Measurements from ENCODE around the gene ANO8. TPM values are rescaled to one million over a fixed set of nuclear protein-coding genes. Genes with fewer than 3 reads are reported as not detected.

ANO8 gene
- total RNA-seq, 1 donor from 2014 or later, result 3.9 TPM

DNA sequence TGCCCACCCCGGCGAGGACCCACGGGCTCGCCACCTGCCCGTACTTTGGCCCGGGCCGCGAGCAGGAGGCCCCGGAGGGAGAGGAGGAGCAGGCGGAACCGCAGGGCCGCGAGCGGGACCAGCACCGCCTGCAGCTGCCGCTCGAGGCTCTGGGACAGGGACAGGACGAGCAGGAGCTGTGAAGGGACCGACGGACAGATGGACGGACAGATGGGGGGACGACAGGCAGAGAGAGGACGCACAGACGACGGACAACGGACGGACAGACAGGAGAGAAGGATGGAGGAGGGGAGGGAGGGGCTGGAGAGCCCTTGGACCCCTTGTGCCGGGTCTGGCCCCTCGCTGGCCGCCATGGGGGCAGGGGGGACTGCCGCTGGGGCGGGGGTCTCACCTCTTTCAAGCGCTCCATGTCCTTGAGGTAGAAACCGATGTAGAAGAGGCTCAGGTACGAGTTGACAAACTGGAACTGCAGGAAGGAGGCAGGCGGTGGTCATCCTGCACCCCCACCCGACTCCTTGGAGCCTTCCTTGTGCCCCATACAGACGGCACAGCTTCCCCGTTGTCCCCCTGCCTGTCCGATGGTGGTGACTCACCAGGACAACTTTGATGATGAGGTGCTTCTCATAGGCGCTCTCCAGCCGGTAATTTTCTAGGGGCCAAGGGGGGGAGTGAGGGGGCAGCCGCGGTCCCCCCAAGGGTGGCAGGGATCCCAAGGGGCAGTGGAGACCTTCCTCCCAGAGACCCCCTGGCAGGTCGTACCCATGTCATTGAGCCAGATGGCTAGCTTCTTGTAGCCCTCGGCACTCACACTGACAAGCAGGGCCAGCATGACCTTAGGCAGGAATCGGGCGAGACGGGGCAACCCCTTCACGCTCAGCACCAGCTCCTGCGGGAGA, 5.0 kb downstream of the ANO8 start:
- no peak for DNase-seq (ENCODE audit: low spot score)

- DNase-seq (ENCODE audit: low spot score), result no peak
Observed at GRCh38 chr19:17328517-17329365, 5.9 kb downstream of the ANO8 start.

DNA sequence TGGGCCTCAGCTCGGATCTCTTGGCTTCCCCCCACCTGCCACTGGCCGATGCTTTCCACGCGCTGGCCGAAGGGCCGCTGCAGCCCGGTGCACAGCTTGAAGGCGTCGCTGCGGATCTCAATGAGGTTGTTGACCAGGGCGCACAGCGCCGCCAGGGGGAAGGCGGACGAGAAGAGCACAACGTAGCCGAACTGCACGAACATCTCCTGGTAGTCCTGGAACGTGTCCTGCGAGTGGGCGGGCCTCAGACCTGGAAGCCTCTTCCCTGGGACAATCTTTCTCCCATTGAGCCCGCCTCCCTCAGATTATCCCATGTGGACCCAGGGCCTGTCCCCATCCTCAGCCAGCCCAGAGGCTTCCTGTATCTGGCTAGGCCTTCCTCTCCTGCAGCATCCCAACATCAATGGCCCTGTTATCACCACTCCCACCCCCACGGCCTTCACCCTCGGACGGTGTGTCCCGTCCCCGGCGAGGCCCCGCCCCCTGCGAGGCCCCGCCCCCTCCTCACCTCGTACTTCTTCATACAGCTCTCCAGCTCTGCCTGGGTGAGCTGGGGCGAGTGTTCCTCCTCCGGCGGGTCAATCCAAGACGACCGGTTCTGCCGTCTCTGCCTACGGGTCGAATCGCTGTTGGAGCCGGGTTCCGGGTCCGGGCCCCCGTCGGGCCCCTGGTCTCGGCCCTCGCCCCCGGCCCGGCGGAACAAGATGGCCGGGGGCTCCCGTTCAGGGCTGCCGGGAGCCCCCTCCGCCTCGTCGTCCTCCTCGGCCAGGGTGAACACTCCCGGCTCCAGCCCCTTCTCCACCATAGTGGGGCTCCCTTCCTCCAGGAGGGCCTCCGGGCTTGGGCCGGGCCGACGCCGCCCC, 6.8 kb downstream of the ANO8 start:
- DNase-seq (ENCODE audit: low spot score), result peak; percentile 72

- no peak for DNase-seq (ENCODE audit: low spot score)
Observed at GRCh38 chr19:17327068-17327653, 7.5 kb downstream of the ANO8 start.

GRCh38 chr19:17326595-17326966, 8.1 kb downstream of the ANO8 start:
- DNase-seq (ENCODE audit: low spot score), result no peak

- no peak for DNase-seq (ENCODE audit: low spot score)
Observed at GRCh38 chr19:17325881-17326594, 8.6 kb downstream of the ANO8 start.

- DNase-seq (ENCODE audit: low spot score), result no peak
Observed at GRCh38 chr19:17325133-17325532, 9.5 kb downstream of the ANO8 start.

GRCh38 chr19:17324357-17325114, 10.1 kb downstream of the ANO8 start:
- DNase-seq (ENCODE audit: low spot score), result no peak

- no peak for DNase-seq (ENCODE audit: low spot score)
Observed at GRCh38 chr19:17323964-17324332, 10.7 kb downstream of the ANO8 start.

GRCh38 chr19:17323300-17323963, 11.2 kb downstream of the ANO8 start:
- DNase-seq (ENCODE audit: low spot score), result no peak

DNA sequence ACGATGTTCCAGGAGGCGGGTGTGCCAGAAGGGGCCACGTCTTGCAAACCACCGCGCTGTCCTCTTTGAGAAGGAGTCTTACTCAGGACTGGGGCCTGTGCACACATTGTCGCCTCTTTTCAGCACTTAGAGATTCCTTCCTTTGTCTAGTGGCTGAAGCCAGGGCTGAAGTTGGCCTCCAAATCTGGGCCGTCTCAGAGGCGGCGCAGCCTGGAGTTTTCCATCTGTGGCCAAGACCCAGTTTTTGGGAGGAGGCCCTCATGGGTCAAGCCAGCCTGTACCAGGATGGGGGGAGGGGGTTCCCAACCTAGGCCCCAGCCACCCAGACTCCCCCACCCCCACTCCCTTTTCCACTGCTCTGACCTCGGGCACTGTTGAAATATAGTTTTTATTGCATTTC, 11.8 kb downstream of the ANO8 start:
- DNase-seq (ENCODE audit: low spot score), result no peak

GRCh38 chr19:17321655-17322489, 12.8 kb downstream of the ANO8 start:
- DNase-seq (ENCODE audit: low spot score), result no peak

DNA sequence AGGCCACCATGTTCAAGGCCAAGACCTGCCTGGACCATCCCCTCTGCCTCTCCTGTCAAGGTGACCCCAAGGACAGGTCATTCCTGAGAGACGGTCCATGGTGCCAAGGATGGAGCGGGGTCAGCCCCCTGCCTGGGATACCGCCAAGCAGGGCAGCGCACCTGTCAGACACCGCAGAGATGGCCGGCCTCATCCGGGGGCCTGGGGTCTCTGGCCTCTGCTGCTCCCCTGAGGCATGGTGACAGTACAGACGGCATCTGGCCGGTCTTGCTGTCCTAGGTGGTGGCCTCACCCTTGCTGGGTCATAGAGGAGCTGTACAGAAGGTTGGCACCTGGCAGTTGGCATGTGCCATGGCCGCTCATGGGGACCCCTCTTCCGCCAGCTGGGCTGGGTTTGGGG, 14.2 kb downstream of the ANO8 start:
- no peak for DNase-seq (ENCODE audit: low spot score)

- no peak for DNase-seq (ENCODE audit: low spot score)
Observed at GRCh38 chr19:17319473-17320238, 15.0 kb downstream of the ANO8 start.

- DNase-seq (ENCODE audit: low spot score), result no peak
Observed at GRCh38 chr19:17318966-17319365, 15.7 kb downstream of the ANO8 start.

DNA sequence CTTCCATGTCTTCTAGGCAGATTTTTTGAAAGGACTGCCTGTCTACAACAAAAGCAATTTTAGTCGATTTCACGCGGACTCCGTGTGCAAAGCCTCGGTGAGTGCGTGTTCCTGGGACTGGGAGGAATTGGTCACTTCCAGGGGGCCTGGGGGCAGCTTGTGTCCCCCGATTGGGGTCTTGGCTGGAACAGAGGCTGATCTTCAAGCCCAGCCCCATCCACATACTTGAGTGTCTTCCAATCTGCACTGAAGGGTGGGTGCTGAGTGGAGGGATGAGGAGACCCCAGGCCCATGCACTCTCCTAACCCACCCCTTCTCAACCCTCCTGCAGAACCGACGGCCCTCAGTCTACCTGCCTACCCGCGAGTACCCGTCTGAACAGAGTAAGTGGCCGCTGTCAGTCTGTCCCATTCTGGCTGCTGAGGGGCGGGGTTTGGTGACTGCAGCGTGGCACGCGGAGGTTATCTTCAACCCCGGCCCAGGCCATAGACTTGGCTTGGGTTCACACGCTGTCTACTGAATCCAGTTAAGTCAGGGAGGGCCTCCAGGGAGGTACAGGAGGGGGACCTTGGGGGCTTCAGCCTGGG, 20.6 kb downstream of the ANO8 start:
- DNase-seq (ENCODE audit: low spot score), result no peak
